ENCODE measurements around the gene FKBP4. TPM values are rescaled to one million over a fixed set of nuclear protein-coding genes. Genes with fewer than 3 reads are reported as not detected.

Gene FKBP4
- polyA plus RNA-seq, 1 donor (not counting 4 experiments of a cell fraction or from before 2014, with no cell fraction given), result 80.8 TPM

DNA sequence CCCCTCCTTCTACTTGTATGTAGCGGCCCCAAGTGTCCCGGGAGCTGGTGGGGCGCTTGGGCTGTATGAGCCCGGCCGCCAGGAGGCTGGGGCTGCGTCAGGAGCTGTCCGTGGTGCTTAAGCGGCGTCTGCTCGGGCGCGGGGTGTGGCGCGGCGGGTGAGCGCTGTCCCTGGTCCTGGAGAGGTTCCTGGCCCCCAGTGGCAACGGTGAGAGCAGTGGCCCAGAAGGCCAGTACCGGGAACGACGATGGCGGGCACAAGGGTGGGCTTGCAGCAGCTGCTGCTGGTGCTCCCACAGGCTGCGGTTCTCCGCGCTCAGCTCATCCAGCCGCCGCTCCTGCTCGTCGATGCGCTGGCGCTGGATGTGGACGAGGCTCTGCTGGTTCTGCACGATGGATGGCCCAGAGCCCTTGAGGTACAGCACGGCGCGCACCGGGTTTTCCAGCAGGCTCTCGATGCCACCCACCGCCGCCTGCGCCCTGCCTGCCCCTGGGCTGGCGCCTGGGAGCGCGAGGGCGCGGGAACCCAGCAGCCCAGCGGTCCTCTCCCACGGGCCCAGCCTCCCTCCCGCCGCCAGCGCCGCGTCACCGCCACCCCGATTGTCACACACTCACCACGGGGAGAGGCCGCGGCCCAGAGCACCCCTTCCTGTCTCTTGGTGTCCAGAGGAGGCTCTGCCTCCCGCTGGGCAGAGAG is 41.9 kb upstream of the FKBP4 start:
- H3K9ac ChIP-seq (ENCODE audit: control insufficient read depth, extremely low read depth, insufficient read depth, low read length), result no peak overlapping the region
- H3K79me2 ChIP-seq (ENCODE audit: control insufficient read depth, insufficient read depth, low read length), result no peaks in the 10 kb centered on the region
- H2AFZ ChIP-seq (ENCODE audit: control insufficient read depth, low read length), result no peak overlapping the region
- DNase-seq (ENCODE audit: low read depth, low spot score) (no peak), FAIRE-seq (no peak)
- no peaks in the 10 kb centered on the region for H3K9me3 ChIP-seq (ENCODE audit: control insufficient read depth, low read depth, low read length)
- dilution Hi-C loops (cut with MboI; ENCODE audit: extremely low pct_ligation_motif_present, low sequenced_read_pairs), result no loop called here
- no peak overlapping the region for H3K4me3 ChIP-seq (ENCODE audit: control insufficient read depth in 2 of 3, extremely low read depth in 1 of 3, insufficient read depth in 2 of 3, low read depth in 1 of 3, low read length in 3 of 3)
- H3K27me3 ChIP-seq (ENCODE audit: control insufficient read depth, extremely low read depth, insufficient read depth, low read length), result no peaks in the 10 kb centered on the region
- TF ChIP-seq, protein P1, sequence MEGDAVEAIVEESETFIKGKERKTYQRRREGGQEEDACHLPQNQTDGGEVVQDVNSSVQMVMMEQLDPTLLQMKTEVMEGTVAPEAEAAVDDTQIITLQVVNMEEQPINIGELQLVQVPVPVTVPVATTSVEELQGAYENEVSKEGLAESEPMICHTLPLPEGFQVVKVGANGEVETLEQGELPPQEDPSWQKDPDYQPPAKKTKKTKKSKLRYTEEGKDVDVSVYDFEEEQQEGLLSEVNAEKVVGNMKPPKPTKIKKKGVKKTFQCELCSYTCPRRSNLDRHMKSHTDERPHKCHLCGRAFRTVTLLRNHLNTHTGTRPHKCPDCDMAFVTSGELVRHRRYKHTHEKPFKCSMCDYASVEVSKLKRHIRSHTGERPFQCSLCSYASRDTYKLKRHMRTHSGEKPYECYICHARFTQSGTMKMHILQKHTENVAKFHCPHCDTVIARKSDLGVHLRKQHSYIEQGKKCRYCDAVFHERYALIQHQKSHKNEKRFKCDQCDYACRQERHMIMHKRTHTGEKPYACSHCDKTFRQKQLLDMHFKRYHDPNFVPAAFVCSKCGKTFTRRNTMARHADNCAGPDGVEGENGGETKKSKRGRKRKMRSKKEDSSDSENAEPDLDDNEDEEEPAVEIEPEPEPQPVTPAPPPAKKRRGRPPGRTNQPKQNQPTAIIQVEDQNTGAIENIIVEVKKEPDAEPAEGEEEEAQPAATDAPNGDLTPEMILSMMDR (optimal IDR thresholded peaks at IDR 0.05 in 1 of 3, IDR thresholded peaks at IDR 0.05 in 1 of 3, conservative IDR thresholded peaks at IDR 0.05 in 1 of 3; ENCODE audit: extremely low read depth in 1 of 3, insufficient read depth in 2 of 3, low read length in 3 of 3), result peak in 1 of 3 experiments; percentile 18
- TF ChIP-seq EZH2 (IDR thresholded peaks at IDR 0.05; ENCODE audit: low read length), result no peak
- H3K4me1 ChIP-seq (ENCODE audit: control insufficient read depth, extremely low read depth, insufficient read depth, low read length), result no peaks in the 10 kb centered on the region
- H3K4me2 ChIP-seq (ENCODE audit: control insufficient read depth, extremely low read depth, insufficient read depth, low read depth, low read length), result no peak overlapping the region
- H4K20me1 ChIP-seq (ENCODE audit: control insufficient read depth, extremely low read depth, insufficient read depth, low read length), result no peaks in the 10 kb centered on the region
- no peak overlapping the region for H3K27ac ChIP-seq (ENCODE audit: control insufficient read depth, insufficient read depth, low read length)
- no peaks in the 10 kb centered on the region for H3K36me3 ChIP-seq (ENCODE audit: control insufficient read depth in 2 of 2, extremely low read depth in 1 of 2, insufficient read depth in 2 of 2, low read length in 2 of 2)
- H3K9me1 ChIP-seq (ENCODE audit: control insufficient read depth, extremely low read depth, insufficient read depth, low read length), result no peaks in the 10 kb centered on the region

DNA sequence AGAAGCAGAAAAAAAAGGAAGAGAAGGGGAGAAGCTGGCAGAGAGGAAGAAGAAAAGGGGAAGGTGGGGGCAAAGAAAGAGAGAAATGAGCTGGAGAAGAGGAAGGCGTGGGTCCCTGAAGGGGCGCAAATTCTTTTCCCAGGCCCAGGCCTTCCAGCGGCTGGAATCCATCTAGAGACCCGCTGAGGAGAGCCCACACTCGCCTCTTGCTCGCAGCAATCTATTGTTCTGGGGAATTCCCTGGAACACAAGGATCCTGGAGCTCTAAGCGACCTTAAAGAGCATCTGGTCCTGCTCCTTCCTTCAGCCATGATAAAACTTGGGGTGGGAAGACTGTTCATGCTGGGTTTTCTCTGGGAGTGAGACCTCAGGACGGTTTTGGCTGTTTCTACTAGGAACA is 41.2 kb upstream of the FKBP4 start:
- Histone ChIP-seq H3K4me2 (ENCODE audit: control insufficient read depth, extremely low read depth, insufficient read depth, low read depth, low read length) (no peak overlapping the region), H2AFZ (ENCODE audit: control insufficient read depth, low read length) (no peak overlapping the region), H3K9me1 (ENCODE audit: control insufficient read depth, extremely low read depth, insufficient read depth, low read length) (no peaks in the 10 kb centered on the region), H3K4me3 (ENCODE audit: control insufficient read depth in 2 of 3, extremely low read depth in 1 of 3, insufficient read depth in 2 of 3, low read depth in 1 of 3, low read length in 3 of 3) (no peak overlapping the region), H3K36me3 (ENCODE audit: control insufficient read depth in 2 of 2, extremely low read depth in 1 of 2, insufficient read depth in 2 of 2, low read length in 2 of 2) (no peaks in the 10 kb centered on the region), H3K27me3 (ENCODE audit: control insufficient read depth, extremely low read depth, insufficient read depth, low read length) (no peaks in the 10 kb centered on the region), H3K4me1 (ENCODE audit: control insufficient read depth, extremely low read depth, insufficient read depth, low read length) (no peaks in the 10 kb centered on the region), H3K9me3 (ENCODE audit: control insufficient read depth, low read depth, low read length) (no peaks in the 10 kb centered on the region), H4K20me1 (ENCODE audit: control insufficient read depth, extremely low read depth, insufficient read depth, low read length) (no peaks in the 10 kb centered on the region), H3K79me2 (ENCODE audit: control insufficient read depth, insufficient read depth, low read length) (no peaks in the 10 kb centered on the region), H3K27ac (ENCODE audit: control insufficient read depth, insufficient read depth, low read length) (no peak overlapping the region), H3K9ac (ENCODE audit: control insufficient read depth, extremely low read depth, insufficient read depth, low read length) (no peak overlapping the region)
- DNase-seq (ENCODE audit: low read depth, low spot score) (no peak), FAIRE-seq (no peak)
- dilution Hi-C loops (cut with MboI; ENCODE audit: extremely low pct_ligation_motif_present, low sequenced_read_pairs), result no loop called here
- TF ChIP-seq, protein P1 (optimal IDR thresholded peaks at IDR 0.05 in 1 of 3, IDR thresholded peaks at IDR 0.05 in 1 of 3, conservative IDR thresholded peaks at IDR 0.05 in 1 of 3; ENCODE audit: extremely low read depth in 1 of 3, insufficient read depth in 2 of 3, low read length in 3 of 3), result no peak
- no peak for TF ChIP-seq EZH2 (IDR thresholded peaks at IDR 0.05; ENCODE audit: low read length)

All from keratinocyte (primary cell).